GM23338 (cell line): ENCODE data around the gene ADD1. TPM values are rescaled to one million over a fixed set of nuclear protein-coding genes. Genes with fewer than 3 reads are reported as not detected.

ENCODE experiments used
- ATAC-seq: fragments of 200-7000 bp; cut with Tn5 transposase; 3 replicates; pipeline ENCODE4 v1.9.1; 2020
- DNase-seq: peaks from one replicate; pipeline ENCODE4 v3.0.0-alpha.2; 2015; ENCODE audit warnings: low spot score
- H2AFZ ChIP-seq: fragments of 200-600 bp; sonication (generic); 2 replicates; pipeline ENCODE4 v1.8.0; 2016; ENCODE audit warnings: antibody characterized with exemption, mild to moderate bottlenecking, moderate library complexity
- H3F3A ChIP-seq: fragments of 200-600 bp; sonication (generic); replicated peaks from 2 replicates; pipeline ENCODE4 v1.8.0; 2017; ENCODE audit warnings: antibody characterized with exemption, mixed run types, low read depth
- H3K27ac ChIP-seq: fragments of 200-600 bp; sonication (generic); 2 replicates; pipeline ENCODE4 v1.6.1; 2016; ENCODE audit warnings: low read depth
- H3K27me3 ChIP-seq: fragments of 200-600 bp; sonication (generic); 2 replicates; pipeline ENCODE4 v1.8.0; 2016; ENCODE audit warnings: mild to moderate bottlenecking, mixed run types, moderate library complexity; ENCODE audit not compliant: insufficient read depth
- H3K36me3 ChIP-seq: fragments of 200-600 bp; sonication (generic); 2 replicates; pipeline ENCODE4 v1.8.0; 2016; ENCODE audit warnings: mild to moderate bottlenecking; ENCODE audit not compliant: insufficient read depth
- H3K4me1 ChIP-seq: fragments of 200-600 bp; sonication (generic); 2 replicates; pipeline ENCODE4 v1.8.0; 2016; ENCODE audit warnings: mild to moderate bottlenecking, moderate library complexity; ENCODE audit not compliant: insufficient read depth
- H3K4me2 ChIP-seq: fragments of 200-600 bp; sonication (generic); 2 replicates; pipeline ENCODE4 v1.7.1; 2017; ENCODE audit warnings: mixed run types
- H3K4me3 ChIP-seq: fragments of 200-600 bp; sonication (generic); 2 replicates; pipeline ENCODE4 v1.6.1; 2016; ENCODE audit warnings: mixed run types
- H3K79me2 ChIP-seq: fragments of 200-600 bp; sonication (generic); replicated peaks from 2 replicates; pipeline ENCODE4 v1.8.0; 2017; ENCODE audit warnings: mild to moderate bottlenecking; ENCODE audit not compliant: insufficient read depth
- H3K9me2 ChIP-seq: fragments of 200-600 bp; sonication (generic); 2 replicates; pipeline ENCODE4 v1.8.0; 2017; ENCODE audit not compliant: insufficient read depth
- H4K20me1 ChIP-seq: fragments of 200-600 bp; sonication (generic); replicated peaks from 2 replicates; pipeline ENCODE4 v1.8.0; 2017; ENCODE audit warnings: mild to moderate bottlenecking; ENCODE audit not compliant: insufficient read depth
- H3K27ac Mint-ChIP-seq: 2 replicates; pipeline ENCODE4 v1.8.0; 2020; ENCODE audit warnings: inconsistent platforms, mild to moderate bottlenecking, moderate library complexity, mixed read lengths
- H3K27me3 Mint-ChIP-seq: 3 replicates; pipeline ENCODE4 v1.8.0; 2022; ENCODE audit warnings: low read depth, mild to moderate bottlenecking, moderate library complexity, mixed read lengths, inconsistent platforms; ENCODE audit not compliant: insufficient read depth, poor library complexity
- H3K36me3 Mint-ChIP-seq: 3 replicates; pipeline ENCODE4 v1.8.0; 2021; ENCODE audit warnings: low read depth, mild to moderate bottlenecking, inconsistent platforms, moderate library complexity, mixed read lengths
- H3K4me1 Mint-ChIP-seq: 3 replicates; pipeline ENCODE4 v1.8.0; 2020; ENCODE audit warnings: mild to moderate bottlenecking, inconsistent platforms, mixed read lengths
- H3K4me3 Mint-ChIP-seq: 3 replicates; pipeline ENCODE4 v1.8.0; 2021; ENCODE audit warnings: moderate library complexity, mild to moderate bottlenecking, inconsistent platforms, mixed read lengths
- H3K9me3 Mint-ChIP-seq: 3 replicates; pipeline ENCODE4 v1.8.0; 2020; ENCODE audit warnings: moderate library complexity, mild to moderate bottlenecking, inconsistent platforms, mixed read lengths
- CREB1 ChIP-seq: fragments of 250-450 bp; sonication (Bioruptor Pico); IDR thresholded peaks from 2 replicates; pipeline ENCODE4 v1.5.0; 2020; ENCODE audit warnings: low read depth, mild to moderate bottlenecking, moderate library complexity
- EZH2 ChIP-seq: fragments of 200-600 bp; sonication (generic); IDR thresholded peaks from one replicate; pipeline ENCODE4 v1.8.0; 2017; ENCODE audit warnings: antibody characterized with exemption, mild to moderate bottlenecking, low read depth; ENCODE audit not compliant: unreplicated experiment
- EZH2phosphoT487 ChIP-seq: fragments of 200-600 bp; sonication (generic); IDR thresholded peaks from one replicate; pipeline ENCODE4 v1.8.1; 2018; ENCODE audit warnings: antibody characterized with exemption; ENCODE audit not compliant: unreplicated experiment
- JUNB ChIP-seq: IDR thresholded peaks from one replicate; pipeline ENCODE4 v1.6.1; 2016; ENCODE audit warnings: antibody characterized with exemption; ENCODE audit not compliant: unreplicated experiment
- NANOG ChIP-seq: IDR thresholded peaks from 2 replicates; pipeline ENCODE4 v1.6.1; 2016; ENCODE audit warnings: antibody characterized with exemption, borderline replicate concordance
- POLR2AphosphoS5 ChIP-seq: IDR thresholded peaks from 2 replicates; pipeline ENCODE4 v1.6.1; 2016; ENCODE audit warnings: antibody characterized with exemption, low read depth
- REST ChIP-seq: IDR thresholded peaks from one replicate; pipeline ENCODE4 v1.6.1; 2018; ENCODE audit warnings: antibody characterized with exemption; ENCODE audit not compliant: unreplicated experiment
- STAT1 ChIP-seq: IDR thresholded peaks from one replicate; pipeline ENCODE4 v1.6.1; 2016; ENCODE audit warnings: antibody characterized with exemption; ENCODE audit not compliant: unreplicated experiment
- ZNF331 ChIP-seq: fragments of 250-450 bp; sonication (Bioruptor Pico); IDR thresholded peaks from 2 replicates; pipeline ENCODE4 v1.5.0; 2020; ENCODE audit warnings: low read depth, mild to moderate bottlenecking, moderate library complexity
- polyA plus RNA-seq: library from polyadenylated mRNA; unstranded; fragments of >200 nt; fragmentation: Nextera tagmentation; extraction: Ambion mirVana; gene quantifications from 2 replicates; pipeline ENCODE4 v1.2.1, GENCODE V29; 2016
- total RNA-seq: library from RNA; depleted of rRNA; stranded (reverse); fragments of >200 nt; shearing (Covaris generic); gene quantifications from 2 replicates; pipeline ENCODE4 v1.2.3, GENCODE V29; 2014
- TF ChIP-seq, protein P1 (sequence below): IDR thresholded peaks from 2 replicates; pipeline ENCODE4 v1.6.1; 2016; ENCODE audit warnings: antibody characterized with exemption
- TF ChIP-seq, protein P2 (sequence below): fragments of 250-450 bp; sonication (Bioruptor Pico); IDR thresholded peaks from 2 replicates; pipeline ENCODE4 v1.5.0; 2020; ENCODE audit warnings: mild to moderate bottlenecking, moderate library complexity

The ADD1 gene
- total and polyA plus RNA-seq, 2 experiments from 2014 or later, result 126 to 144 TPM

DNA sequence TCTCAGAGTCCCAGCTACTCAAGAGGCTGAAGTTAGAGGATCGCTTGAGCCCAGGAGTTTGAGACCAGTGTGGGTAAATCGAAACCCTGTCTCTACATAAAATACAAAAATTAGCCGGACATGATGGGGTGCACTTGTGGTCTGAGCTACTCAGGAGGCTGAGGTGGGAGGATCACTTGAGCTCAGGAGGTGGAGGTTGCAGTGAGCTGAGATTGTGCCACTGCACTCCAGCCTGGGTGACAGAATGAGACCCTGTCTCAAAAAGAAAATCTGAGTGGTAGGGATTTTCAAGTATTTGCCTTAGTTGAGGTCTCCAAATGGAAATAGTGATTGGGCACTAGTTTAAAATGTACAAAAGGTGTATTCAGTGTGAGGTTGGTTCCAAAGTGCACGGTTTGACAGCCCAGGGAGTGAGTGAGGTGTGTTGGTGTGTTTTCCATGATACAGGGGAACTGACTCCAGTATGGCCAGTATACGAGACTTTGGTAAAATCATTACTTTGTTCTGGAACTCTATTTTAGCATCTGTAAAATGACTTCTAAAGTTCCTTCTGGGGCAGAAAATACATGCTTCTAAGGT, 13.8 kb downstream of the ADD1 start (continued):
- TF ChIP-seq, protein P1, sequence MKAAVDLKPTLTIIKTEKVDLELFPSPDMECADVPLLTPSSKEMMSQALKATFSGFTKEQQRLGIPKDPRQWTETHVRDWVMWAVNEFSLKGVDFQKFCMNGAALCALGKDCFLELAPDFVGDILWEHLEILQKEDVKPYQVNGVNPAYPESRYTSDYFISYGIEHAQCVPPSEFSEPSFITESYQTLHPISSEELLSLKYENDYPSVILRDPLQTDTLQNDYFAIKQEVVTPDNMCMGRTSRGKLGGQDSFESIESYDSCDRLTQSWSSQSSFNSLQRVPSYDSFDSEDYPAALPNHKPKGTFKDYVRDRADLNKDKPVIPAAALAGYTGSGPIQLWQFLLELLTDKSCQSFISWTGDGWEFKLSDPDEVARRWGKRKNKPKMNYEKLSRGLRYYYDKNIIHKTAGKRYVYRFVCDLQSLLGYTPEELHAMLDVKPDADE, result no peak
- TF ChIP-seq EZH2phosphoT487 (no peak), NANOG (no peak), EZH2 (no peak), JUNB (no peak), STAT1 (no peak)

DNA sequence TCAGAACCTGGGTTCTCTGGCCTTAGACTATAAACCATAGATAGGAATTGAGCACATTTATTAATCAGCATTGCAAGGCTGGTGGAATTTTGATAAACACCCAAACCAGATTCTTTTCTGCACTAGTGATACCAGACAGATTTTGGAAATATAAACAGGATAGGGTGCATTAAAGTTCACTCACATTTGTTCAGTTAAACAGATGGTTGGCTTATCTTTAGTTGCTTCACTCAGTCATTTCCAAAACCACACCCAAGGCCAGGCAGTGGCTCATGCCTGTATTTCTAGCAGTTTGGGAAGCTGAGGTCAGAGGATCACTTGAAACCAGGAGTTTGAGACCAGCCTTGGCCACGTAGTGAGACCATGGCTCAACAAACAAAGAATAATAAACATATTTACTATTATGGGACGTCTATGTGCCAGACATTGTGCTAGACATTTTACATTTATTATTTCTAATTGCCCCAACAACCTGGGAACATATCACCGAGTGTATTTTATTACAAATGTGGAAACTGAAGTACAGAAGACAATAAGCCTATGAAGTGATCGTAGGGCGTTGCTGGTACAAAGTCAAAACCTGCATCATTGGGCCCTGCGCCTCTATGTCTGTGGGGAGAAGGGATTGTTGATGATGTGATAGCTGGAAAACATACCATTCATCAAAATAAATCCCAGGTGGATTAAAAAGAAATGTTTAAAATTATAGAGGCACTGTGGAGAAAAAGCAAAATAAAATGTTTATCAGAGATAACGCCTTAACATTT, 15.0 kb downstream of the ADD1 start:
- H3K4me3 Mint-ChIP-seq, result no peak overlapping the region
- Histone ChIP-seq H3F3A (0 out of 2 replicates have a peak, but pooled peaks cover 2% of the 10 kb centered on the region), H3K4me1 (peaks cover 31% of the 10 kb centered on the region), H4K20me1 (peaks cover 10% of the 10 kb centered on the region), H2AFZ (no peak overlapping the region), H3K9me2 (no peaks in the 10 kb centered on the region), H3K79me2 (peaks cover 92% of the 10 kb centered on the region), H3K36me3 (no peaks in the 10 kb centered on the region), H3K27ac (peak overlapping the region; percentile 6; the same call in 1 of the 2 replicates), H3K4me3 (no peak overlapping the region), H3K4me2 (no peak overlapping the region), H3K27me3 (no peaks in the 10 kb centered on the region)
- no peak overlapping the region for H3K27ac Mint-ChIP-seq
- ATAC-seq, result no peak
- no peak for DNase-seq
- H3K36me3 Mint-ChIP-seq, result peaks cover 11% of the 10 kb centered on the region; the same call in 2 of the 3 replicates
- H3K27me3 Mint-ChIP-seq, result peaks cover 2% of the 10 kb centered on the region
- peaks cover 33% of the 10 kb centered on the region for H3K4me1 Mint-ChIP-seq
- H3K9me3 Mint-ChIP-seq, result no peaks in the 10 kb centered on the region
- TF ChIP-seq EZH2, result no peak
- TF ChIP-seq, protein P2, sequence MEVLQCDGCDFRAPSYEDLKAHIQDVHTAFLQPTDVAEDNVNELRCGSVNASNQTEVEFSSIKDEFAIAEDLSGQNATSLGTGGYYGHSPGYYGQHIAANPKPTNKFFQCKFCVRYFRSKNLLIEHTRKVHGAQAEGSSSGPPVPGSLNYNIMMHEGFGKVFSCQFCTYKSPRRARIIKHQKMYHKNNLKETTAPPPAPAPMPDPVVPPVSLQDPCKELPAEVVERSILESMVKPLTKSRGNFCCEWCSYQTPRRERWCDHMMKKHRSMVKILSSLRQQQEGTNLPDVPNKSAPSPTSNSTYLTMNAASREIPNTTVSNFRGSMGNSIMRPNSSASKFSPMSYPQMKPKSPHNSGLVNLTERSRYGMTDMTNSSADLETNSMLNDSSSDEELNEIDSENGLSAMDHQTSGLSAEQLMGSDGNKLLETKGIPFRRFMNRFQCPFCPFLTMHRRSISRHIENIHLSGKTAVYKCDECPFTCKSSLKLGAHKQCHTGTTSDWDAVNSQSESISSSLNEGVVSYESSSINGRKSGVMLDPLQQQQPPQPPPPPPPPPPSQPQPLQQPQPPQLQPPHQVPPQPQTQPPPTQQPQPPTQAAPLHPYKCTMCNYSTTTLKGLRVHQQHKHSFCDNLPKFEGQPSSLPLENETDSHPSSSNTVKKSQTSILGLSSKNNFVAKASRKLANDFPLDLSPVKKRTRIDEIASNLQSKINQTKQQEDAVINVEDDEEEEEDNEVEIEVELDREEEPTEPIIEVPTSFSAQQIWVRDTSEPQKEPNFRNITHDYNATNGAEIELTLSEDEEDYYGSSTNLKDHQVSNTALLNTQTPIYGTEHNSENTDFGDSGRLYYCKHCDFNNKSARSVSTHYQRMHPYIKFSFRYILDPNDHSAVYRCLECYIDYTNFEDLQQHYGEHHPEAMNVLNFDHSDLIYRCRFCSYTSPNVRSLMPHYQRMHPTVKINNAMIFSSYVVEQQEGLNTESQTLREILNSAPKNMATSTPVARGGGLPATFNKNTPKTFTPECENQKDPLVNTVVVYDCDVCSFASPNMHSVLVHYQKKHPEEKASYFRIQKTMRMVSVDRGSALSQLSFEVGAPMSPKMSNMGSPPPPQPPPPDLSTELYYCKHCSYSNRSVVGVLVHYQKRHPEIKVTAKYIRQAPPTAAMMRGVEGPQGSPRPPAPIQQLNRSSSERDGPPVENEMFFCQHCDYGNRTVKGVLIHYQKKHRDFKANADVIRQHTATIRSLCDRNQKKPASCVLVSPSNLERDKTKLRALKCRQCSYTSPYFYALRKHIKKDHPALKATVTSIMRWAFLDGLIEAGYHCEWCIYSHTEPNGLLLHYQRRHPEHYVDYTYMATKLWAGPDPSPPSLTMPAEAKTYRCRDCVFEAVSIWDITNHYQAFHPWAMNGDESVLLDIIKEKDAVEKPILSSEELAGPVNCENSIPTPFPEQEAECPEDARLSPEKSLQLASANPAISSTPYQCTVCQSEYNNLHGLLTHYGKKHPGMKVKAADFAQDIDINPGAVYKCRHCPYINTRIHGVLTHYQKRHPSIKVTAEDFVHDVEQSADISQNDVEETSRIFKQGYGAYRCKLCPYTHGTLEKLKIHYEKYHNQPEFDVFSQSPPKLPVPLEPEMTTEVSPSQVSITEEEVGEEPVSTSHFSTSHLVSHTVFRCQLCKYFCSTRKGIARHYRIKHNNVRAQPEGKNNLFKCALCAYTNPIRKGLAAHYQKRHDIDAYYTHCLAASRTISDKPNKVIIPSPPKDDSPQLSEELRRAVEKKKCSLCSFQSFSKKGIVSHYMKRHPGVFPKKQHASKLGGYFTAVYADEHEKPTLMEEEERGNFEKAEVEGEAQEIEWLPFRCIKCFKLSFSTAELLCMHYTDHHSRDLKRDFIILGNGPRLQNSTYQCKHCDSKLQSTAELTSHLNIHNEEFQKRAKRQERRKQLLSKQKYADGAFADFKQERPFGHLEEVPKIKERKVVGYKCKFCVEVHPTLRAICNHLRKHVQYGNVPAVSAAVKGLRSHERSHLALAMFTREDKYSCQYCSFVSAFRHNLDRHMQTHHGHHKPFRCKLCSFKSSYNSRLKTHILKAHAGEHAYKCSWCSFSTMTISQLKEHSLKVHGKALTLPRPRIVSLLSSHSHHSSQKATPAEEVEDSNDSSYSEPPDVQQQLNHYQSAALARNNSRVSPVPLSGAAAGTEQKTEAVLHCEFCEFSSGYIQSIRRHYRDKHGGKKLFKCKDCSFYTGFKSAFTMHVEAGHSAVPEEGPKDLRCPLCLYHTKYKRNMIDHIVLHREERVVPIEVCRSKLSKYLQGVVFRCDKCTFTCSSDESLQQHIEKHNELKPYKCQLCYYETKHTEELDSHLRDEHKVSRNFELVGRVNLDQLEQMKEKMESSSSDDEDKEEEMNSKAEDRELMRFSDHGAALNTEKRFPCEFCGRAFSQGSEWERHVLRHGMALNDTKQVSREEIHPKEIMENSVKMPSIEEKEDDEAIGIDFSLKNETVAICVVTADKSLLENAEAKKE (CRISPR knock-in tag), result no peak
- no peak for TF ChIP-seq ZNF331 (CRISPR knock-in tag)
- no peak for TF ChIP-seq CREB1 (CRISPR knock-in tag)
- TF ChIP-seq POLR2AphosphoS5, result no peak
- no peak for TF ChIP-seq REST
- no peak for TF ChIP-seq EZH2phosphoT487
